Activated naive CD4-positive, alpha-beta T cell treated with anti-CD3 and anti-CD28 coated beads, Interleukin-2, amount 10 ng/mL, durations not matched to agents 7 days and 5 days (primary cell): ENCODE results near the gene KRTAP5-3.

Experiments
- CTCF ChIA-PET: fragments of 350-600 bp; sonication (Branson Sonifier 250); formaldehyde crosslinking; loops from one replicate; lab custom pipeline; 2021; ENCODE audit warnings: antibody characterized with exemption; lab: Charles Lee
- DNase-seq: peaks from one replicate; pipeline ENCODE4 v3.0.0-alpha.2; 2020
- H3K27ac Mint-ChIP-seq: one replicate; pipeline ENCODE4 v1.8.0; 2021; ENCODE audit warnings: mild to moderate bottlenecking, moderate library complexity, mixed read lengths
- H3K27me3 Mint-ChIP-seq: one replicate; pipeline ENCODE4 v1.8.0; 2021; ENCODE audit warnings: mild to moderate bottlenecking, mixed read lengths
- H3K36me3 Mint-ChIP-seq: one replicate; pipeline ENCODE4 v1.8.0; 2021; ENCODE audit warnings: mixed read lengths
- H3K4me1 Mint-ChIP-seq: one replicate; pipeline ENCODE4 v1.8.0; 2021; ENCODE audit warnings: mixed read lengths
- H3K4me3 Mint-ChIP-seq: one replicate; pipeline ENCODE4 v1.8.0; 2021; ENCODE audit warnings: mild to moderate bottlenecking, moderate library complexity, mixed read lengths
- H3K9me3 Mint-ChIP-seq: one replicate; pipeline ENCODE4 v1.8.0; 2021; ENCODE audit warnings: mixed read lengths

Gene KRTAP5-3

GRCh38 chr11:1558775-1559110 lies 49.5 kb downstream of the KRTAP5-3 start:
- Mint-ChIP-seq H3K9me3 (no peaks in the 10 kb centered on the region), H3K4me1 (no peaks in the 10 kb centered on the region), H3K27me3 (peaks cover 1% of the 10 kb centered on the region), H3K4me3 (no peak overlapping the region), H3K36me3 (no peaks in the 10 kb centered on the region), H3K27ac (no peak overlapping the region)
- no peak for DNase-seq
- CTCF ChIA-PET = no interaction called here

DNA sequence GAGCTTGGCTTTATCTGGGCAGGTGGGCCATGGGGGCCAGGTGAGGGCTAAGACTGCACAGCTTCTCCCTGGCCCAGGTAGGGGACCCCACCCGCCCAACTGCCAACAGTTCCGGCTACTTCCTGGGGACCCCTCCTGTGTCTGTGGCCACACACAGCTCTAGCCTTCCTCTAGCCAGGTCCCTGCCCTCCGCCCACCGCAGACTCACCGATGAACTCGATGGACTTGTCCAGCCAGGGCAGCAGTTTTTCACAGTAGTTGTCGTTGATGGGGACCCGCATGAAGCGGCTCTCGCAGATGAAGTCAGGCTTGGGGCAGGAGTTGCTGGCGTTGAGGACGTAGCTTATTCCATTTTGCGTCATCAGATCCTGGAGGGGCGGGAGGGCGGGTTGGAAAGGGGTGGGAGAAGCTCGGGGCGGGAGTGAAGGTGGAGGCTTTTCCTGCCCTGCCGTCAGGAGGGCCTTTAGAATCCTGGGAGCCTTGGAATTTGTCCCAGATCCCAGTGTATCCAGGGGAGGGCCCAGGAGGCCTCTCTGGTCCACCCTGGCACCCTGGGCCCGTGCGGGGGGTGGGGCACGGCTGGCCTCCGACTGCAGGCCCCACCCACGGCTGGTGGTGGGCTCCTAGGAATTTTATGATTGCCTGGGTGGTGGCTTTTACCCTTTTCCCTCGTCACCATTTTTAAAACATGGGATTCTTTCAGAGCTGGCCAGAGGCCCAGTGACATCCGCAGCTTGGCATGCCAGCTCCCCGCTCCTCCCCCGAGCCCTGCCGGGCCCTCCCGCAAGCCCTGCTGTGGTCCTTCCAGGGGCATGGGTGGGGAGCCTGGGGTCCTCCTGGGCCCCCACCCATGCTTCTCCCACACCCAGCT lies 50.1 kb downstream of the KRTAP5-3 start:
- DNase-seq = no peak
- Mint-ChIP-seq H3K27ac (no peak overlapping the region), H3K4me3 (no peak overlapping the region), H3K4me1 (no peaks in the 10 kb centered on the region), H3K36me3 (no peaks in the 10 kb centered on the region), H3K27me3 (peaks cover 7% of the 10 kb centered on the region), H3K9me3 (no peaks in the 10 kb centered on the region)
- CTCF ChIA-PET = no interaction called here
